ENCODE results near the gene RPAP2.

DNA sequence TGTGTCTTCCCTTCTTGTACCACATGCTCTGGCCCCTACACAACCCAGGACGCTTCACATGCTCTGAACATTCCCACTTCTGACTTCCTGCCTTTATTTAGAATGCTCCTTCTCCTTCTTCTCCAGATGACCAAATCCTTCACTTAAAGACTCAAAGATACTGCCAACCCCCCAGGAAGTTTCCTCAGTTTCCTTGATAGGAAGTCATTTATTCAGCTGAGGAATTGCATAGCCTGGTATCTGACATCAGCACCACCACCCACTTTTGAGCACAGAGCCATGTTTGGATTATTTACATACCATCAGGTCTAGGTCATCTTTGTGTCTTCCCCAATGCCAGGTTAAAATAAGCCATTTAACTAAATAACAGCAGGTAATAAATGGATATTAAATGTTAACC is 145.5 kb downstream of the RPAP2 start:
- TF ChIP-seq POLR2A (IDR thresholded peaks at IDR 0.05; ENCODE audit: low read depth, low read length) (no peak), TAF1 (IDR thresholded peaks at IDR 0.05; ENCODE audit: borderline replicate concordance, low read depth, low read length) (no peak)

All from GM12892 (cell line).